OCI-LY7 (cell line): ENCODE results near the gene GRAMD2B. TPM values are rescaled to one million over a fixed set of nuclear protein-coding genes. Genes with fewer than 3 reads are reported as not detected.

Experiments used
- BruUV-seq: library from RNA; stranded (reverse); fragments of 400-500 nt; replicated peaks from 2 replicates; lab custom pipeline; 2021; lab: Mats Ljungman, UMichigan
- CTCF ChIA-PET: fragments of 300-600 bp; sonication (Branson Sonifier 250); formaldehyde crosslinking; loops from one replicate; lab custom pipeline; 2022; ENCODE audit warnings: antibody characterized with exemption; ENCODE audit not compliant: unreplicated experiment; lab: Charles Lee
- POLR2A ChIA-PET: fragments of 300-600 bp; sonication (Branson Sonifier 250); formaldehyde crosslinking; loops from one replicate; lab custom pipeline; 2022; ENCODE audit warnings: antibody characterized with exemption; lab: Charles Lee
- DNase-seq: peaks from one replicate; pipeline ENCODE4 v3.0.0-alpha.2; 2015; ENCODE audit warnings: low spot score
- H2AFZ ChIP-seq: fragments of 200-600 bp; sonication (generic), shearing (Covaris generic); 2 replicates; pipeline ENCODE4 v1.6.1; 2014; ENCODE audit warnings: mild to moderate bottlenecking, antibody characterized with exemption, low read length, moderate library complexity
- H3K27ac ChIP-seq: fragments of 200-600 bp; sonication (generic); 2 replicates; pipeline ENCODE4 v1.5.1; 2014; ENCODE audit warnings: mixed run types, low read depth, mild to moderate bottlenecking, moderate library complexity, low read length, inconsistent platforms; ENCODE audit not compliant: poor library complexity, severe bottlenecking
- H3K36me3 ChIP-seq: fragments of 200-600 bp; sonication (generic); 2 replicates; pipeline ENCODE4 v1.6.1; 2014; ENCODE audit warnings: mild to moderate bottlenecking, antibody characterized with exemption, low read length, moderate library complexity, mixed read lengths; ENCODE audit not compliant: insufficient read depth
- H3K4me1 ChIP-seq: fragments of 200-600 bp; sonication (generic); 2 replicates; pipeline ENCODE4 v1.5.1; 2014; ENCODE audit warnings: mild to moderate bottlenecking, low read length; ENCODE audit not compliant: insufficient read depth, poor library complexity, severe bottlenecking
- H3K4me2 ChIP-seq: fragments of 200-600 bp; sonication (generic); 2 replicates; pipeline ENCODE4 v1.6.1; 2014; ENCODE audit warnings: mild to moderate bottlenecking, low read length
- H3K4me3 ChIP-seq: fragments of 200-600 bp; sonication (generic); 2 replicates; pipeline ENCODE4 v1.5.1; 2014; ENCODE audit warnings: mild to moderate bottlenecking, low read depth, low read length; ENCODE audit not compliant: poor library complexity, severe bottlenecking
- H3K79me2 ChIP-seq: fragments of 200-600 bp; sonication (generic); 2 replicates; pipeline ENCODE4 v1.6.1; 2016; ENCODE audit warnings: low read depth, mild to moderate bottlenecking, low read length, moderate library complexity, mixed read lengths; ENCODE audit not compliant: insufficient read depth
- H3K9me2 ChIP-seq: fragments of 200-600 bp; sonication (generic); 2 replicates; pipeline ENCODE4 v1.6.1; 2016; ENCODE audit warnings: mild to moderate bottlenecking, low read length, mixed read lengths; ENCODE audit not compliant: insufficient read depth
- H3K9me3 ChIP-seq: fragments of 200-600 bp; sonication (generic); 2 replicates; pipeline ENCODE4 v1.6.1; 2014; ENCODE audit warnings: mild to moderate bottlenecking, mixed run types, low read length, mixed read lengths
- H4K20me1 ChIP-seq: fragments of 200-600 bp; sonication (generic); 2 replicates; pipeline ENCODE4 v1.6.1; 2014; ENCODE audit warnings: mild to moderate bottlenecking, antibody characterized with exemption, low read length, moderate library complexity, mixed read lengths; ENCODE audit not compliant: insufficient read depth
- EZH2phosphoT487 ChIP-seq: fragments of 200-600 bp; sonication (generic); IDR thresholded peaks from 2 replicates; pipeline ENCODE4 v1.6.1; 2018; ENCODE audit warnings: low read depth, borderline replicate concordance, mild to moderate bottlenecking, mixed run types, antibody characterized with exemption, low read length, moderate library complexity, mixed read lengths
- intact Hi-C: fragments of 100-400 bp; cut with micrococcal nuclease; formaldehyde crosslinking; loops from one replicate; pipeline ENCODE4 v1.10.0; 2022; ENCODE audit not compliant: unreplicated experiment
- total RNA-seq, 2 experiments: library from RNA; depleted of rRNA in 1 of 2; stranded (reverse); fragments of >200 nt in 1 of 2; shearing (Covaris generic) in 1 of 2; gene quantifications; 2 replicates each; pipeline ENCODE4 v1.2.3, GENCODE V29; 2014 to 2022
- TF ChIP-seq, protein P1 (sequence below): fragments of 200-600 bp; sonication (generic); conservative IDR thresholded peaks from 2 replicates; pipeline ENCODE4 v1.5.1; 2014; ENCODE audit warnings: mild to moderate bottlenecking, antibody characterized with exemption, low read length, moderate library complexity, mixed read lengths

GRAMD2B gene
- total RNA-seq, 2 experiments from 2014 or later = not detected

DNA sequence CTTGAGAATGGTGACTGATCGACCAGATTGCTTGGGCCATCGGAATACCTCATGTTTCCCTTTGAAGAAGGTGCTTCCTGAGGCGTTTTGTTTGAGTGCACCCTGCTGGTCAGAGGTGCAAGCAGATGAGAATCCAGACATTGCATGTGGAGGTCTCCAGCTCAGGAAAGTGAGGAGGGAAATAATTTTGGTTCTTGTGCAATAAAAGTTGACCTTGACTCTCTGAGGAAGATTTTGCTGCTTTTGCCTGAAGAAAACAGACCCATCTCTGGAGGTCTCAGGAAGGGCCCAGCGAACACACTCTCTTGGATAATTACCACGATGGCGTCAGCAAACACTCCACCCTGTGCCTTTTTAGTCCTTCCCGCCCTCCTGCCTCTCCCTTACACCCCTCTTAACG, 69.7 kb downstream of the GRAMD2B start:
- H3K4me1 ChIP-seq = peaks cover 2% of the 10 kb centered on the region
- H3K4me3 ChIP-seq = no peak overlapping the region
- H3K4me2 ChIP-seq = no peak overlapping the region
- no peak overlapping the region for H3K27ac ChIP-seq
- H4K20me1 ChIP-seq = no peaks in the 10 kb centered on the region
- no peak overlapping the region for H2AFZ ChIP-seq
- H3K9me2 ChIP-seq = no peaks in the 10 kb centered on the region
- TF ChIP-seq, protein P1, sequence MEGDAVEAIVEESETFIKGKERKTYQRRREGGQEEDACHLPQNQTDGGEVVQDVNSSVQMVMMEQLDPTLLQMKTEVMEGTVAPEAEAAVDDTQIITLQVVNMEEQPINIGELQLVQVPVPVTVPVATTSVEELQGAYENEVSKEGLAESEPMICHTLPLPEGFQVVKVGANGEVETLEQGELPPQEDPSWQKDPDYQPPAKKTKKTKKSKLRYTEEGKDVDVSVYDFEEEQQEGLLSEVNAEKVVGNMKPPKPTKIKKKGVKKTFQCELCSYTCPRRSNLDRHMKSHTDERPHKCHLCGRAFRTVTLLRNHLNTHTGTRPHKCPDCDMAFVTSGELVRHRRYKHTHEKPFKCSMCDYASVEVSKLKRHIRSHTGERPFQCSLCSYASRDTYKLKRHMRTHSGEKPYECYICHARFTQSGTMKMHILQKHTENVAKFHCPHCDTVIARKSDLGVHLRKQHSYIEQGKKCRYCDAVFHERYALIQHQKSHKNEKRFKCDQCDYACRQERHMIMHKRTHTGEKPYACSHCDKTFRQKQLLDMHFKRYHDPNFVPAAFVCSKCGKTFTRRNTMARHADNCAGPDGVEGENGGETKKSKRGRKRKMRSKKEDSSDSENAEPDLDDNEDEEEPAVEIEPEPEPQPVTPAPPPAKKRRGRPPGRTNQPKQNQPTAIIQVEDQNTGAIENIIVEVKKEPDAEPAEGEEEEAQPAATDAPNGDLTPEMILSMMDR = peak; percentile 44; the same call in 1 of the 2 replicates
- TF ChIP-seq EZH2phosphoT487 = no peak
- CTCF ChIA-PET = no interaction called here
- no peaks in the 10 kb centered on the region for H3K79me2 ChIP-seq
- POLR2A ChIA-PET = interaction anchor here (0.6 kb wide), 1 partner anchor 42 kb away, joined by 4 read pairs; no protein-coding TSS in a partner anchor
- BruUV-seq = no TSS peak
- no peaks in the 10 kb centered on the region for H3K9me3 ChIP-seq
- H3K36me3 ChIP-seq = no peaks in the 10 kb centered on the region
- no peak for DNase-seq
- intact Hi-C loops = no loop called here

DNA sequence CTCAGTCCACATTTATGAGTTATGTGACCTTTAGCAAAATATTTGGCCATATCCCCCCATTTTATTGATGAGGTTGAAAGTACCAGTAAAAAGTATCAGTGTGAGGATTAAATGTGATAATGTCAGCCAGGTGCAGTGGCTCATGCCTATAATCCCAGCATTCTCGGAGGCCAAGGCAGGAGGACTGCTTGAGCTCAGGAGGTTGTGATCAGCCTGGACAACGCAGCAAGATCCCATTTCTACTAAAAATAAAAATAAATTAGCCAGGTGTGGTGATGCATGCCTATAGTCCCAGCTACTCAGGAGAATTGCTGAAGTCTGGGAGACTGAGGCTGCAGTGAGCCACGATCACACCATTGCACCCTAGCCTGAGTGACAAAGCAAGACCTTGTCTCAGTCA, 71.2 kb downstream of the GRAMD2B start:
- TF ChIP-seq EZH2phosphoT487 = no peak
- TF ChIP-seq, protein P1 = no peak
- Histone ChIP-seq H3K27ac (no peak overlapping the region), H3K9me3 (no peaks in the 10 kb centered on the region), H3K4me1 (peaks cover 2% of the 10 kb centered on the region), H4K20me1 (no peaks in the 10 kb centered on the region), H3K9me2 (no peaks in the 10 kb centered on the region), H3K4me3 (no peak overlapping the region), H3K79me2 (no peaks in the 10 kb centered on the region), H3K4me2 (no peak overlapping the region), H3K36me3 (no peaks in the 10 kb centered on the region), H2AFZ (no peak overlapping the region)
- DNase-seq = no peak
- CTCF ChIA-PET = no interaction called here
- POLR2A ChIA-PET = no interaction called here
- BruUV-seq = no TSS peak
- intact Hi-C loops = no loop called here

- H3K9me3 ChIP-seq = no peaks in the 10 kb centered on the region
- H3K36me3 ChIP-seq = no peaks in the 10 kb centered on the region
- peak overlapping the region; percentile 35; the same call in 1 of the 2 replicates for H2AFZ ChIP-seq
- no TSS peak for BruUV-seq
- H3K9me2 ChIP-seq = no peaks in the 10 kb centered on the region
- intact Hi-C loops = no loop called here
- peaks cover 2% of the 10 kb centered on the region for H3K4me1 ChIP-seq
- POLR2A ChIA-PET = interaction anchor here (0.6 kb wide), 2 partner anchors 58 to 339 kb away, joined by 5 read pairs; no protein-coding TSS in a partner anchor
- TF ChIP-seq, protein P1 = no peak
- TF ChIP-seq EZH2phosphoT487 = no peak
- H4K20me1 ChIP-seq = no peaks in the 10 kb centered on the region
- DNase-seq = peak; percentile 7
- no peak overlapping the region for H3K4me2 ChIP-seq
- no peaks in the 10 kb centered on the region for H3K79me2 ChIP-seq
- no peak overlapping the region for H3K4me3 ChIP-seq
- H3K27ac ChIP-seq = no peak overlapping the region
- CTCF ChIA-PET = no interaction called here
These were observed 74.3 kb downstream of the GRAMD2B start for GRCh38 chr5:126497506-126497905.
